GM18498 (cell line): ENCODE measurements around the gene CDC42BPB.
A peak's percentile ranks its signal among the peaks of the same experiment; 100 is the strongest.

ENCODE experiments used
- ATAC-seq: cut with Tn5 transposase; IDR thresholded peaks from one replicate; pipeline ENCODE4 v1.9.1; 2021; ENCODE audit warnings: mild to moderate bottlenecking, moderate library complexity; ENCODE audit not compliant: unreplicated experiment

CDC42BPB gene

DNA sequence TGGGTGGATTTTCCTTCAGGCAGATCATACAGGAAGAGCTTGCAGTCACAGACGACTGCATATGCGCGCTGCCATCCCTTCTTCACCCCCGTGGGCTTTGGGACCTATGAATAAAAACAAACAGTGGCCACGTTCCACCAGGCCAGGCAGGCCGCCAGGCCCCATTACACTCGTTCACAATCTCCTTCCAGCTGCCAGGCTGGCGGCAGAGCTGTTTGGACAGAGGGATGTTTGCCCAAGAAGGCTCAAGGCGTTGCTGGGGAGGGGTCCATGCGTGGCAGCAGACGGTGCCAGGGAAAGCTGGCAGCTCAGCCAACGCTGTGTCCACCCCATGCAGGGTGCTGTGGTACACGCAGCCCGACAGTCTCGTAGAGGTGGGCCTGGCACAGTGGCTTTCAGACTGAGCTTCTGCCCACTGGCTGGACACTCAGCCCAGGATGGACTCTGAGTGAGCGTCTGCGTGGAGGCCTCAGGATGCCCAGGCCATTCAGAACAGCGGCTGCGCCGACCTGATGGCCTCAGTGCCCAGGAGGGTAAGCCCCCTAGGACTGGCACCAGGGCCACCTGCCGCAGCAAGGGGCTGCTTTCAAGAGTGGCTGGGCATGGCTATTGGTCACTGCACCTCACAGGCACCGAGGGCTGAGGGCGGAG is 107.4 kb downstream of the CDC42BPB start:
- no peak for ATAC-seq

GRCh38 chr14:102949062-102949800 is 108.1 kb downstream of the CDC42BPB start:
- ATAC-seq, result peak; percentile 47

GRCh38 chr14:102948698-102949061 is 108.7 kb downstream of the CDC42BPB start:
- peak; percentile 22 for ATAC-seq

GRCh38 chr14:102947321-102948103 is 109.8 kb downstream of the CDC42BPB start:
- ATAC-seq, result no peak

DNA sequence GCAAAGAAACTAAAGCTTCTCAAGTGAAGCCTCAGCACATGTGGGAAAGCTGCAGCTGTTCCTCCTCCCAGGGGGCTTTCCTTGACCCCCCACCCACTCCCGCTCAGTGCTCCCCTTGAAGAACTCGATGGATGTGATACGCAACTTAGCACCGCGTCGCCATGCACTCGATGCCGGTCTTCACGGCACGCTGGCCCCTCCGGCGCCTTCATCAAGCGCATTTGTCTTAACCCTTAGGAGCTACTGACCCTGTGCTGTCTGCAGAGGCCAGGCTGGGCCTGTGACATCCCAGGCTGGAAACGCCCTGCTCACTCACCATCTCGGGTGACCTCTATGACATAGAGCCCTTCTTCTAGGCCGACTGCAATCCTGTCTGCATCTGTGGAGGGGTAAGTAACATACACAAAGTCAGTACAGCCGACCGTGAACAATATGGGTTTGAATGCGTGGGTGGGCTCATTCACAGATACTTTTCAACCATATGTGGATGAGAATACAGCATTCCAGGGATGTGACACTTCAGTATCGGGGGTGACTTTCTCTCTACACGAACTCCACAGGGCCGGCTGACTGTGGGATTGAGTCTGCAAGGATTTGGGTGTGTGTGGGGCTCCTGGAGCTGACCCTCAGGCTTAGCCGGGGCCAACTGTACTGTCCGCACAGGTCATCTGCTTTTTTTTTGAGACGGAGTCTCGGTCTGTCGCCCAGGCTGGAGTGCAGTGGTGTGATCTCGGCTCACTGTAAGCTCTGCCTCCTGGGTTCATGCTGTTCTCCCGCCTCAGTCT is 111.8 kb downstream of the CDC42BPB start:
- no peak for ATAC-seq

GRCh38 chr14:102944448-102945330 is 112.7 kb downstream of the CDC42BPB start:
- no peak for ATAC-seq

- no peak for ATAC-seq
Observed at GRCh38 chr14:102943979-102944378, 113.4 kb downstream of the CDC42BPB start.

DNA sequence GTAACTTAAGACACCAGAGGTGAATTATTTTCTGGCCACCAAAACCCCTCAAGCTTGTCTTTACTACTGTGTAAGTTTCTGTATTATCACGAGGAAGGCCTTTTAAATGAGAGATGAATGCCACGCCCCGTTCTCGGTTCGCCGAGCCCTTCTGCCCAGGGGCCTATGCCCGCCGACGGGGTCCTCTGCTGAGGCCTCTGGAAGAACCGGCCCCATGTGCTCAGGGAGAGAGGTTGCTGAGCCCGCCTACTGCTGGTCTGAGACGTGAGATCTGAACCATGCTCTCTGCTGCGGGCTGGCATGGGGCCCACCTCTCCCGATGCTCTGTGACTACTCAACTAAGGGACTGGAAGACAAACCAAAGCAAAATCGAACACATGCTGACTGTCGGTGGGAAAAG is 113.9 kb downstream of the CDC42BPB start:
- ATAC-seq, result no peak

DNA sequence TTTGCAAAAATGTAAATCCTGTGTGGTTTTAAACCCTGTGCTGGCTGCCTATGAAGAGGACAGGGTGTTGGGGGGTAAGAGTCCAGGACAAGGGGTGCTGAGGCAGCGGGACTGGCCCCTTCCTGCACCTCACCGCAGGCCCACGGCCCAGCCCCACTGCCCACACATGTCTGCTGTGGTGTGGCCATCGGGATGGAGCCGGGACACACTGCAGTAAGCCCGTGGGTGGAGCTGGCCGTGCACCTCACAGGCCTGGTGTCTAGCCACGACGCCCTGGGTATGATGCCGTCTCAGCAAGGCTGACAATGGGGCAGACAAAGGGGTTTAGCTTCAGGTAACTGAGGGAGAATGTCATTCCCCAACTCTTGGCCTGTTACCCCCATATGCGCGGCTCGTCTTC is 115.3 kb downstream of the CDC42BPB start:
- no peak for ATAC-seq

DNA sequence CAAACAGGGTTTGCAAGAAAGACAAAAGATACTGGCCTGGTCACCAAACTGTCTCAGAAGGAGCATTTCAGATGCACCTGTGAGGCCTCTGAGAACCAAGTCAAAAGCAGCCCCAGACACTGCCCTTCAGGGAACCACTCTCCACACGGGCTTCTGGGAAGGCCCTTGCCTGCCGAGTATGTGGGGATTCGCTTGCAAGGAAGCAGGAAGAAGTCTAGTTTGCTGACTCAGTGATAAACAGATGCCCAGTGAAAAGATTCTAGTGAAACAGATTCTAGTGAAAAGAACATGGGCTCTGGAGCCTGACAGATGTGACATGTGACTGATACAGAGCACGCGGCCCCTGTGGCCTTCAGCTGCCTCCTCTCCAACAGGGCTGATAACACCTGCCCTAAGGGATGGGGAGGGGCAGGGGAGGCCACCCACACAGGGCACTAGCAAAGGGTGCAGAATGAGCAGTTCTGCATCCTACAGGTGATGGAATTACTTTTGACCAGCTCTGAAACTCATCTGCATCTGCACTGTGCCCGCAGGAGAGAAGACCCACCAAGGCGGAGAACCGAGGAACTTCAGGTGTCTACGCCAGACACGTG is 115.8 kb downstream of the CDC42BPB start:
- no peak for ATAC-seq

GRCh38 chr14:102940729-102941362 is 116.5 kb downstream of the CDC42BPB start:
- no peak for ATAC-seq

GRCh38 chr14:102939820-102940561 is 117.4 kb downstream of the CDC42BPB start:
- ATAC-seq, result no peak

DNA sequence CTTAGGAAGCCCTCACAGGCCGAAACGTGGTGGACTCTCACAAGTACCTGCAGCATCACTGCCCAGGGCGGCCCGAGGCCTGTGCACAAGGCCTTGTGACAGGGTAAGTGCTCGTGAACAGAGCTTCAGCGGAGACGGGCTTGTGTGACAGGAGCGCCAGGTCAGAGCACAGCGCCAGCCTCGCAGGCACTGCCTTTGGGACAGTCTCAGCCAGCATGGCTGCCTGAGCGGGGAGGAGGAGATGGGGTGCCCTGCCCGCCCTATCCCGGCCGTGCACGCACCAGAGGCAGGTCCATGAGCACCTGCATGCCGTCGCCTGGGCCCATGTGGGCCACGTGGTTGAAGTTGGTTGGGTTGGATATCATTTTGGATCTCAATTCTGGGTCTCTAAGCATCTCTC is 118.0 kb downstream of the CDC42BPB start:
- no peak for ATAC-seq

DNA sequence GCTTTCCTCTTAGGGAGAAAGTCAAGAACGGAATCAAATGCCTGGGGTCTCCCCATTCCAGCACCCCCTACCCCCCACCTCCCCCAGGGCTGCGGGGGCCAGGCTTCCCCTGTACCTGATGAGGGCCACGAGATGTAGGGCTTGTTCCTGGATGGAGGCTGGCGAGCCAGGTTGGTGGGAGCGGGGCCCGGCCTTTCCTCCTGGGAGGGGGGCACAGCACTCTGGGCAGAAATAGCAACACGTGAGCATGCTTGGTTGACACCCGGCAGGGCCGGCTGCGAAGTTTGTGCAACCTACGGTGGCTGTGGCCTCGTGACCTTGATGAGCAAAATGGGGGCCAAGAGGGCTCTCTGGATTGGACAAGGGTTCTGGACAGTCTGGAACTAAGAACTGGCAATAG is 119.2 kb downstream of the CDC42BPB start:
- no peak for ATAC-seq

DNA sequence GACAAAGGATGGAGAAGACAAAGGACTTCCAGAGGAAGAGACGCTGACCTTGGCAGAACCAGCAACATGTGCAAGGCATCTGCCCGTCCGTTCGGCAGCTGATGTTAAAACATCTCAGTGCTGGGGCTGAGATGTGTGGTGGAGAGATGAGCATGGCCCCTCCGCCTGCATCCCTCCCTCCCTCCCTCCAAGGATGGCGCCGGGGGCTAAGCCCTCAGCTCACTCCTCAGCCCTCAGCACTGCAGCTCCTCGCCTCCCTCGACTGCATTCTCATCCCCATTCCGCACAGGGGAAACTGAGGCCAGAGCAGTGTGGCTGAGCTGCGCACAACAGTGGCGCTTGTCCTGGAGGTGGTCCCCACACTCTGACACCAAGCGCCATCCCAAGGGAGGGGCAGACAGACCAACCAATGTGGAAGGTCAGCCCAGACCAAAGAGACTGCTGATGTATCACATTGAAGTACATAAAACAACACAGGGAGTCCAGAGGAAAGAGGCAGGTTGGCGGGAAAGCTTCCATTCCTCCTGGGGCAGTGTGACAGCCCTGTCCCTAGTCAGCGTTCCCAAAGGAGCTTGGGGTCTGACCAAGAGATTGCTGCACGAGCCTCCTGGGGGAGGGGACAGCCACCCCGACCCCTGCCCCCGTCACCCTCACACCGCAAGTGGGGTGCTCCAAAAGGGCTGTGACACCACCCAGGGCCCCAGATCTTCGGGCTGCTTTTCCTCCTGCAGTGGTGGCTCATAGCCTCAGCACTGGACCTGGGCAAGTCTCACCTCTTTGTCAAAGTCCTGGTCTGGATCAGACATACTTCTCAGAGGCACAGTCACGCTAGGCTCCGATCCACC is 119.8 kb downstream of the CDC42BPB start:
- no peak for ATAC-seq

GRCh38 chr14:102935756-102936155 is 121.6 kb downstream of the CDC42BPB start:
- no peak for ATAC-seq

- ATAC-seq, result no peak
Observed at GRCh38 chr14:102933618-102934231, 123.6 kb downstream of the CDC42BPB start.
